Neural progenitor cell (in vitro differentiated cells): Measurements from ENCODE around the gene TTC23L.

Experiments
- EZH2 ChIP-seq: fragments of 200-600 bp; sonication (generic); IDR thresholded peaks from 2 replicates; pipeline ENCODE4 v1.6.1; 2017; ENCODE audit warnings: antibody characterized with exemption, mild to moderate bottlenecking, moderate library complexity
- EZH2phosphoT487 ChIP-seq: fragments of 200-600 bp; sonication (generic); IDR thresholded peaks from 2 replicates; pipeline ENCODE4 v1.6.1; 2017; ENCODE audit warnings: antibody characterized with exemption
- TF ChIP-seq, protein P1 (sequence below): fragments of 200-600 bp; sonication (generic); IDR thresholded peaks from 2 replicates; pipeline ENCODE4 v1.5.1; 2017; ENCODE audit warnings: antibody characterized with exemption, mild to moderate bottlenecking

DNA sequence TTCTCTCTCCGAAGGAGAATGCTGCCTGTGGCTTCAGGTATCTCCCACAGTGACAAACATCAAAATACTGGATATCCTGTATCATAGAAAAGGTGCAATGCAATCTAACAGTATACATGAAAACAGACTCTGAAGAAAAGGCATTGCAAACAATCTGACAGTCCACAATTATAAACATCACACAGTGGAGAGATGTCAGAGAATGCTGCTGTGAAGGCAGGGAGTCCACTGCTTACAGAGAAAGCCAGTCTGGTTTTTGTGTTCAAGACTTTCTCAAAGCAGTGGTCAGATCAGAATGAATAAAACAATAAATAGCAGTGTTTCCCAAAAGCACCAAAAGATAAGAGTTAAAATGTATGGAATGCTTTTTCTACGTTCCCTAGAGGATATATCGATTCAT lies 28.7 kb downstream of the TTC23L start:
- TF ChIP-seq, protein P1, sequence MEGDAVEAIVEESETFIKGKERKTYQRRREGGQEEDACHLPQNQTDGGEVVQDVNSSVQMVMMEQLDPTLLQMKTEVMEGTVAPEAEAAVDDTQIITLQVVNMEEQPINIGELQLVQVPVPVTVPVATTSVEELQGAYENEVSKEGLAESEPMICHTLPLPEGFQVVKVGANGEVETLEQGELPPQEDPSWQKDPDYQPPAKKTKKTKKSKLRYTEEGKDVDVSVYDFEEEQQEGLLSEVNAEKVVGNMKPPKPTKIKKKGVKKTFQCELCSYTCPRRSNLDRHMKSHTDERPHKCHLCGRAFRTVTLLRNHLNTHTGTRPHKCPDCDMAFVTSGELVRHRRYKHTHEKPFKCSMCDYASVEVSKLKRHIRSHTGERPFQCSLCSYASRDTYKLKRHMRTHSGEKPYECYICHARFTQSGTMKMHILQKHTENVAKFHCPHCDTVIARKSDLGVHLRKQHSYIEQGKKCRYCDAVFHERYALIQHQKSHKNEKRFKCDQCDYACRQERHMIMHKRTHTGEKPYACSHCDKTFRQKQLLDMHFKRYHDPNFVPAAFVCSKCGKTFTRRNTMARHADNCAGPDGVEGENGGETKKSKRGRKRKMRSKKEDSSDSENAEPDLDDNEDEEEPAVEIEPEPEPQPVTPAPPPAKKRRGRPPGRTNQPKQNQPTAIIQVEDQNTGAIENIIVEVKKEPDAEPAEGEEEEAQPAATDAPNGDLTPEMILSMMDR = no peak
- TF ChIP-seq EZH2phosphoT487 (no peak), EZH2 (no peak)
